ENCODE results near the gene SERPINA6.
"Not testable (repeated sequence)": the region's sequence is repeated elsewhere in the genome, so short reads cannot be mapped to it uniquely, and the experiment has no call there.

- TF ChIP-seq CTCF (IDR thresholded peaks at IDR 0.05); ZFX (IDR thresholded peaks at IDR 0.05; ENCODE audit: borderline replicate concordance): not testable (repeated sequence)
Measured at GRCh38 chr14:94296181-94296545, 27.0 kb downstream of the SERPINA6 start.

Measured in 22Rv1 (cell line).